Prostate gland (tissue), 2 donors: ENCODE data around the gene CHN1. TPM values are rescaled to one million over a fixed set of nuclear protein-coding genes. Genes with fewer than 3 reads are reported as not detected.

Experiments
- DNase-seq: peaks from one replicate; pipeline ENCODE4 v3.0.0-alpha.2; 2019; ENCODE audit warnings: low spot score
- H3K27ac ChIP-seq, 2 donors: fragments of 200-600 bp; sonication (generic); 2 replicates each; pipeline ENCODE4 v1.5.1; 2017 to 2019
- H3K27me3 ChIP-seq: fragments of 200-600 bp; sonication (generic); replicated peaks from 2 replicates; pipeline ENCODE4 v1.5.1; 2019; ENCODE audit not compliant: insufficient read depth
- H3K36me3 ChIP-seq, 2 donors: fragments of 200-600 bp; sonication (generic); 1 replicate in 1 of 2; 2 replicates in 1 of 2; pipeline versions ENCODE4 v1.5.1 to v1.8.1; 2017 to 2019
- H3K4me1 ChIP-seq: fragments of 200-600 bp; sonication (generic); replicated peaks from 2 replicates; pipeline ENCODE4 v1.5.1; 2019
- H3K4me3 ChIP-seq, 2 donors: fragments of 200-600 bp; sonication (generic); 2 replicates each; pipeline ENCODE4 v1.5.1; 2017 to 2019
- H3K9me3 ChIP-seq: fragments of 200-600 bp; sonication (generic); 2 replicates; pipeline ENCODE4 v1.5.1; 2017
- CTCF ChIP-seq, 4 experiments: fragments of 200-600 bp in 2 of 4; fragments of 450-650 bp in 2 of 4; sonication (generic) in 2 of 4; IDR thresholded peaks; 1 replicate in 3 of 4; 2 replicates in 1 of 4; pipeline ENCODE4 v1.5.1; 2016 to 2019; ENCODE audit warnings: antibody characterized with exemption in 4 of 4, mild to moderate bottlenecking in 2 of 4, moderate library complexity in 2 of 4
- POLR2A ChIP-seq: fragments of 450-650 bp; IDR thresholded peaks from one replicate; pipeline ENCODE4 v1.6.1; 2016; ENCODE audit warnings: antibody characterized with exemption, mild to moderate bottlenecking
- POLR2AphosphoS5 ChIP-seq: sonication (generic); formaldehyde crosslinking; IDR thresholded peaks from one replicate; pipeline ENCODE4 v1.6.1; 2017; ENCODE audit warnings: antibody characterized with exemption
- WGBS: methylation state at CpG from one replicate; pipeline ENCODE4 v1.1.5; 2018; 5-methylcytosine and 5-hydroxymethylcytosine counted together
- intact Hi-C: fragments of 100-400 bp; cut with DNase I; formaldehyde crosslinking; loops from one replicate; pipeline ENCODE4 v1.14.2; 2022
- total RNA-seq, 2 donors: library from RNA; depleted of rRNA; stranded (reverse); fragments of >200 nt; gene quantifications; one replicate each; pipeline ENCODE4 v1.1.0, GENCODE V29; 2016

Gene CHN1
- total RNA-seq, 2 donors from 2014 or later = 7.8 to 20.1 TPM

GRCh38 chr2:174952607-174953006 lies 52.6 kb downstream of the CHN1 start:
- no peak for DNase-seq
- WGBS = 82% methylated on average over 6 of the region's 6 CpGs
- Histone ChIP-seq H3K27me3 (no peaks in the 10 kb centered on the region), H3K36me3 (no peaks in the 10 kb centered on the region), H3K9me3 (no peaks in the 10 kb centered on the region), H3K4me1 (no peaks in the 10 kb centered on the region), H3K27ac (no peak overlapping the region), H3K4me3 (no peak overlapping the region)
- TF ChIP-seq POLR2AphosphoS5 = no peak
- TF ChIP-seq POLR2A = no peak
- no peak for TF ChIP-seq CTCF (IDR thresholded peaks at IDR 0.05)
- intact Hi-C loops = no loop called here

DNA sequence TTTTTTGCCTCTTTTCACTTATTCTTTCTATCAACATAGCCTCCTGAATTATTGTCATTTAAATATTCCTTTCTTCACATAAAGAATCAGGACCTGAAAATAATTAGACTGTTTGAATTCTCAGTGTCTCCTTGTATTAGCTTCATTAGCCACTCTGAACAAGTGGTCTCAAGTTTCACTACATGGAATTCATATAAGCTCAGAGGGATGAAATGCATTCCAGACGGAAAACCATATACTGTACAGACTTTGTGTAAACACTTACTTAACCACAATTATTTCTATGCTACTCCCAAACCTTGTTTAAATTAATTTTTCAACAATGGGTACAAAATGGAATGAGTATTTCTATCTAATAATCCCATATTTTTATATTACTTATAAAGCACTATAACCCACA lies 53.4 kb downstream of the CHN1 start:
- no peak for DNase-seq
- 80% methylated on average over 1 of the region's 1 CpG for WGBS
- H3K4me3 ChIP-seq = no peak overlapping the region
- no peaks in the 10 kb centered on the region for H3K27me3 ChIP-seq
- intact Hi-C loops = no loop called here
- TF ChIP-seq POLR2AphosphoS5 (no peak), POLR2A (no peak), CTCF (IDR thresholded peaks at IDR 0.05) (no peak)
- H3K4me1 ChIP-seq = no peaks in the 10 kb centered on the region
- no peaks in the 10 kb centered on the region for H3K36me3 ChIP-seq
- no peaks in the 10 kb centered on the region for H3K9me3 ChIP-seq
- no peak overlapping the region for H3K27ac ChIP-seq

DNA sequence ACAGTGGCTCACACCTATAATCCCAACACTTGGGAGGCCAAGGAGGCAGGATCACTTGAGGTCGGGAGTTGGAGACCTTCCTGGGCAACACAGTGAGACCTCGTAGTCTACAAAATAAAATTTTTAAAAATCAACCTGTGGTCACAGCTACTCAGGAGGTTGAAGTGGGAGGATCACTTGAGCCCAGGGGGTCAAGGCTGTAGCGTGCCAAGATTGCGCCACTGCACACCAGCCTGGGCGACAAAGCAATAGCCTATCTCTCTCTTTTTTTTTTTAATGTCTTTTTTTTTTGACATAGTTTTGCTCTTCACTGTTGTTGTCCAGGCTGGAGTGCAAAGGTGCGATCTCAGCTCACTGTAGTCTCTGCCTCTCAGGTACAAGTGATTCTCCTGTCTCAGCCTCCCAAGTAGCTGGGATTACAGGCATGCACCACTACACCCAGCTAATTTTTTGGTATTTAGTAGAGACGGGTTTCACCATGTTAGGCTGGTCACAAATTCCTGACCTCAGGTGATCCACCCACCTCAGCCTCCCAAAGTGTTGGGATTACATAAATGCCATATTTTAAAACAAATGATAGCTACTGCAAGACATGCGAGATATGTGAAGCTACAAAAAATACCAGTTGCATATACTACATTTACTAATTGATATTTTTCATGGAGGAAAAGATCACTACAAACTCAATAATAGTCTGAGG lies 55.0 kb downstream of the CHN1 start:
- H3K36me3 ChIP-seq = no peaks in the 10 kb centered on the region
- H3K27ac ChIP-seq = no peak overlapping the region
- no peak for DNase-seq
- no peaks in the 10 kb centered on the region for H3K9me3 ChIP-seq
- no peaks in the 10 kb centered on the region for H3K4me1 ChIP-seq
- WGBS = 96% methylated on average over 8 of the region's 8 CpGs
- H3K4me3 ChIP-seq = no peak overlapping the region
- TF ChIP-seq POLR2AphosphoS5 (no peak), CTCF (IDR thresholded peaks at IDR 0.05) (no peak), POLR2A (no peak)
- no peaks in the 10 kb centered on the region for H3K27me3 ChIP-seq
- intact Hi-C loops = no loop called here

GRCh38 chr2:174945601-174946260 lies 59.5 kb downstream of the CHN1 start:
- Histone ChIP-seq H3K9me3 (no peaks in the 10 kb centered on the region), H3K4me1 (no peaks in the 10 kb centered on the region), H3K36me3 (no peaks in the 10 kb centered on the region), H3K27ac (no peak overlapping the region), H3K27me3 (no peaks in the 10 kb centered on the region), H3K4me3 (no peak overlapping the region)
- no peak for DNase-seq
- WGBS = 90% methylated on average over 3 of the region's 3 CpGs
- intact Hi-C loops = no loop called here
- no peak for TF ChIP-seq POLR2A
- TF ChIP-seq POLR2AphosphoS5 = no peak
- no peak for TF ChIP-seq CTCF (IDR thresholded peaks at IDR 0.05)

GRCh38 chr2:174939046-174939445 lies 66.1 kb downstream of the CHN1 start:
- no peak overlapping the region for H3K4me3 ChIP-seq
- H3K27me3 ChIP-seq = no peaks in the 10 kb centered on the region
- H3K9me3 ChIP-seq = no peaks in the 10 kb centered on the region
- H3K27ac ChIP-seq = no peak overlapping the region
- H3K4me1 ChIP-seq = no peaks in the 10 kb centered on the region
- 91% methylated on average over 1 of the region's 1 CpG for WGBS
- TF ChIP-seq POLR2A (no peak), POLR2AphosphoS5 (no peak), CTCF (IDR thresholded peaks at IDR 0.05) (no peak)
- no peaks in the 10 kb centered on the region for H3K36me3 ChIP-seq
- DNase-seq = no peak
- intact Hi-C loops = no loop called here
